Muscle of arm (tissue), 14 donors: Measurements from ENCODE around the gene GARS1. TPM values are rescaled to one million over a fixed set of nuclear protein-coding genes. Genes with fewer than 3 reads are reported as not detected.

Experiments used
- DNase-seq: peaks from one replicate; pipeline ENCODE4 v3.0.0-alpha.2; 2013
- long read RNA-seq, 11 donors: transcript quantifications; one replicate each; lab custom pipeline, GENCODE V29; 2026
- polyA plus RNA-seq, 12 donors: library from polyadenylated mRNA; unstranded; fragments of 120-200 nt; gene quantifications; one replicate each; pipeline ENCODE4 v1.2.1, GENCODE V29; 2013; ENCODE audit not compliant: insufficient read length in 12 of 12

GARS1 gene, protein sequence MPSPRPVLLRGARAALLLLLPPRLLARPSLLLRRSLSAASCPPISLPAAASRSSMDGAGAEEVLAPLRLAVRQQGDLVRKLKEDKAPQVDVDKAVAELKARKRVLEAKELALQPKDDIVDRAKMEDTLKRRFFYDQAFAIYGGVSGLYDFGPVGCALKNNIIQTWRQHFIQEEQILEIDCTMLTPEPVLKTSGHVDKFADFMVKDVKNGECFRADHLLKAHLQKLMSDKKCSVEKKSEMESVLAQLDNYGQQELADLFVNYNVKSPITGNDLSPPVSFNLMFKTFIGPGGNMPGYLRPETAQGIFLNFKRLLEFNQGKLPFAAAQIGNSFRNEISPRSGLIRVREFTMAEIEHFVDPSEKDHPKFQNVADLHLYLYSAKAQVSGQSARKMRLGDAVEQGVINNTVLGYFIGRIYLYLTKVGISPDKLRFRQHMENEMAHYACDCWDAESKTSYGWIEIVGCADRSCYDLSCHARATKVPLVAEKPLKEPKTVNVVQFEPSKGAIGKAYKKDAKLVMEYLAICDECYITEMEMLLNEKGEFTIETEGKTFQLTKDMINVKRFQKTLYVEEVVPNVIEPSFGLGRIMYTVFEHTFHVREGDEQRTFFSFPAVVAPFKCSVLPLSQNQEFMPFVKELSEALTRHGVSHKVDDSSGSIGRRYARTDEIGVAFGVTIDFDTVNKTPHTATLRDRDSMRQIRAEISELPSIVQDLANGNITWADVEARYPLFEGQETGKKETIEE
- polyA plus RNA-seq = 100 to 1,000 TPM in 1 of 12 donors, 10 to 100 TPM in 10, not detected in 1; 52.7 to 109 (median 74.4) TPM
- long read RNA-seq, donor 1, transcript GARS-201 (17 exons, 2,634 nt) = major isoform, 12 of 31 reads
- long read RNA-seq, donor 1, transcript GARS-209 (2 exons, 772 nt) = minor isoform, 8 of 31 reads
- long read RNA-seq, donor 1, partial matches to known transcripts = 11 of 31 reads
- long read RNA-seq, donor 1, other reads (novel, unspliced or antisense) = 0 of 31 reads
- long read RNA-seq, donor 2, transcript GARS-209 (2 exons, 772 nt) = minor isoform, 7 of 20 reads
- long read RNA-seq, donor 2, transcript GARS-201 (17 exons, 2,634 nt) = major isoform, 13 of 20 reads
- long read RNA-seq, donor 2, partial matches to known transcripts = 0 of 20 reads
- long read RNA-seq, donor 2, other reads (novel, unspliced or antisense) = 0 of 20 reads
- long read RNA-seq, donor 3, transcript GARS-201 (17 exons, 2,634 nt) = major isoform, 5 of 8 reads
- long read RNA-seq, donor 3, partial matches to known transcripts = 0 of 8 reads
- long read RNA-seq, donor 3, other reads (novel, unspliced or antisense) = 0 of 8 reads
- long read RNA-seq, donor 4, partial matches to known transcripts = 0 of 7 reads
- long read RNA-seq, donor 4, other reads (novel, unspliced or antisense) = 0 of 7 reads
- long read RNA-seq, donor 5, transcript GARS-201 (17 exons, 2,634 nt) = major isoform, 17 of 26 reads
- long read RNA-seq, donor 5, partial matches to known transcripts = 7 of 26 reads
- long read RNA-seq, donor 5, other reads (novel, unspliced or antisense) = 0 of 26 reads
- long read RNA-seq, donor 6, transcript GARS-201 (17 exons, 2,634 nt) = major isoform, 6 of 9 reads
- long read RNA-seq, donor 6, partial matches to known transcripts = 0 of 9 reads
- long read RNA-seq, donor 6, other reads (novel, unspliced or antisense) = 0 of 9 reads
- long read RNA-seq, donor 7, transcript GARS-201 (17 exons, 2,634 nt) = major isoform, 6 of 16 reads
- long read RNA-seq, donor 7, partial matches to known transcripts = 6 of 16 reads
- long read RNA-seq, donor 7, other reads (novel, unspliced or antisense) = 0 of 16 reads
- long read RNA-seq, donor 8, transcript GARS-201 (17 exons, 2,634 nt) = major isoform, 17 of 28 reads
- long read RNA-seq, donor 8, partial matches to known transcripts = 7 of 28 reads
- long read RNA-seq, donor 8, other reads (novel, unspliced or antisense) = 0 of 28 reads
- long read RNA-seq, donor 9, transcript GARS-201 (17 exons, 2,634 nt) = major isoform, 10 of 18 reads
- long read RNA-seq, donor 9, partial matches to known transcripts = 5 of 18 reads
- long read RNA-seq, donor 9, other reads (novel, unspliced or antisense) = 0 of 18 reads
- long read RNA-seq, donor 10, transcript GARS-201 (17 exons, 2,634 nt) = major isoform, 13 of 18 reads
- long read RNA-seq, donor 10, partial matches to known transcripts = 0 of 18 reads
- long read RNA-seq, donor 10, other reads (novel, unspliced or antisense) = 0 of 18 reads
- long read RNA-seq, donor 11, transcript GARS-201 (17 exons, 2,634 nt) = major isoform, 8 of 12 reads
- long read RNA-seq, donor 11, partial matches to known transcripts = 0 of 12 reads
- long read RNA-seq, donor 11, other reads (novel, unspliced or antisense) = 0 of 12 reads

DNA sequence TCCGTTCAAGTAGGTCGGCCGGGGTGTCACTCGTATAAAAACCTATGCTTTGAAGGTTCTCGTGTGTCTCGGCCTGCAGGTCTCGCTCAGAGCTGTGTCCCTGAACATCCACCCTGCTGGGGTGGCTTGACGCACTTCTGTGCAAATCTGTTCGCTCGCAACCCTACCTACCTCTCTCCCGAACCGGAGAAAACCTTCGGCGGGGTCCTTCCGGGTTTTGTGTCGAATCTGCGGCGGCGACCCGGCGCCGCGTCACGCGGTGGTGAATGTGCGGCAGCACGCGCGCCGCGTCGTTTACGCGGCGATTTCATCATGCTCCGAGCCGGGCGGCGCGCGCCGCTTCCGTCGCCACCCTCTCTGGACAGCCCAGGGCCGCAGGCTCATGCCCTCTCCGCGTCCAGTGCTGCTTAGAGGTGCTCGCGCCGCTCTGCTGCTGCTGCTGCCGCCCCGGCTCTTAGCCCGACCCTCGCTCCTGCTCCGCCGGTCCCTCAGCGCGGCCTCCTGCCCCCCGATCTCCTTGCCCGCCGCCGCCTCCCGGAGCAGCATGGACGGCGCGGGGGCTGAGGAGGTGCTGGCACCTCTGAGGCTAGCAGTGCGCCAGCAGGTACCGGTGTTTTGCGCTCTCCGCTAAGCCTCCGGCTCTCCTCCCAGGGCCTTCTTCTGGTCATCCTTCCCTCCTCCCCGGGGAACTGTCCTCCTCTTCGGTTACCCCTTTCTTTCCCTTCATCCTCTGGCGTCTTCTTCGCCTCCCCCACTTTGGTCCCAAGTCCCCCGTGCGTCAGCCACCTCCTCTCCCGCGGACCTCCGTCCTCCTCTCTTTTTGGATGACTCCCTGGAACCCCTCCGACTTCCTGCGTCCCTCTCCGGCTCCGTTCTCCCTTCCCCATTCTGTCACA is at the start of gene GARS1:
Gene GARS1, plus strand, starts transcription at position 339 of the 896 bp plus-strand sequence. Its CDS starts 44 bp downstream, at position 383.
- DNase-seq = peak; percentile 94

DNA sequence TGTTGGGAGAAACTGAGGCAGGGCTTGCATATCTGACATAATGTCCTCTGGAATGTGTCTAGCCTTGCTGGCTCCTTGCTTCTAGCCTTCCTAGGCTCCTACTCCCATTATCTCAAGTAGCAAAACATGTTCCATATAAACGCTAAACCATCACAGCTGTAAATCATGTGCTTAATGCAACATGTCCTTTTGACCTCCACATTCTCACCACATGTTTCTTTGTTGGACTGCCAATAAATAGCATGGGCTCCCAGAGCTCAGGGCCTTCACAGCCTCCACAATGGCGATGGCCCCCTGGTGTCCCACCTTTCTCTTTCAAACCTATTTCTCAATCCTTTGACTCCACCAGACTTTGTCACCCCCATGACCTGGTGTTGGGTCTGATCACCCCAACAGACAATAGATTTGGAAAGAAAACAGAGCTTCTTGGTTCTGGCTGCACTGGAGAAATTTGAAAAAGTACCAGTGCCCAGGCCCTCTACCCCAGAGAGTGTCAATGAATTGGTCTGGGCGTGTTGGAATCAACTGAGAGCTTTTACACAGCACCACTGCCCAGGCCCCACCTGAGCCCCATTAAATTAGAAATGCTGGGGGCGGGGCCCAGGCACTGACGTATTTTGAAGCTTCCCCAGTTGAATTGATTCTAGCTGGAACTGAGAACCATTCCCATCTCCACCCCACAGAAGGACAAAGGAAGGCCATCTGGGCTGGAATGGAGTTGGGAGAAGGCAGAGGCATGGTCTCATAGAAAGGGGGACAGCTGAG is 48.7 kb upstream of the GARS1 start:
- no peak for DNase-seq

DNA sequence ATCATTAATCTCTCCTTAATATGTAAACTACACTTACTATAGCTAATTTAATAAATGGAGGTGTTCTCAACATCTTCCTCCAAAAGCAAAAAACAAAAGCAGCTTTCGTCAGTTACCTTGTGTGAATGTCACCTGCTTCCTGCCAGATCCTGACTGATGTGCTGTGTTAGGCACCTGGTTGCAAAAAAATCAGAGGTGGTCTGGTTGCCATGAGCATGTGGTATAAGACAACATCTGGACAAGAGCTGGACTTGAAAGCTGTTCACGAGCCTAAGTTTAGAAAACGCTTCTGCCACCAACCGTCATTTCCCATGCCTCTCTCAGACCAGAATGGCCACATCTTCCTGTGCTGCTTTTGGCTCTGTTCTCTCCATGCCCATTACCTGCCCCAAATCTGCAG is 48.1 kb upstream of the GARS1 start:
- DNase-seq = no peak

DNA sequence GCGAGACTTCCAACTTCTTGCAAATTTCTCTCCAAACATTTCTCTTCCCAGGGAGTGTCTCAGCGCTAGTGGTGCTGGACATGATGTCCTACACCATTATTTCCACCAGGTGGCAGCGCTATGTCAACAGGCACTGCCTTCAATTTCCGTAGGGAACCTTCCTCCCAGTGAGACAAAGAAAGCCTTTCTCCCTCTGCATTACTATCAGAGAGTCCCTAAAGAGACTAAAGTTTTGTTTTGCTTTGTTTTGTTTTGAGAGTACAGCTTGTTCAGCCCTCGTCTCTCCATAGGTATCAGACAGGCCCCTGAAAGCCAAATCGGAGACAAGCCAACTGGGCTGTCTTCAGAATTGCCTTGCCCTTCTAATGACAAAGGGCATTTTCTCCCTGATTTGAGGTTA is 45.8 kb upstream of the GARS1 start:
- peak; percentile 64 for DNase-seq

DNA sequence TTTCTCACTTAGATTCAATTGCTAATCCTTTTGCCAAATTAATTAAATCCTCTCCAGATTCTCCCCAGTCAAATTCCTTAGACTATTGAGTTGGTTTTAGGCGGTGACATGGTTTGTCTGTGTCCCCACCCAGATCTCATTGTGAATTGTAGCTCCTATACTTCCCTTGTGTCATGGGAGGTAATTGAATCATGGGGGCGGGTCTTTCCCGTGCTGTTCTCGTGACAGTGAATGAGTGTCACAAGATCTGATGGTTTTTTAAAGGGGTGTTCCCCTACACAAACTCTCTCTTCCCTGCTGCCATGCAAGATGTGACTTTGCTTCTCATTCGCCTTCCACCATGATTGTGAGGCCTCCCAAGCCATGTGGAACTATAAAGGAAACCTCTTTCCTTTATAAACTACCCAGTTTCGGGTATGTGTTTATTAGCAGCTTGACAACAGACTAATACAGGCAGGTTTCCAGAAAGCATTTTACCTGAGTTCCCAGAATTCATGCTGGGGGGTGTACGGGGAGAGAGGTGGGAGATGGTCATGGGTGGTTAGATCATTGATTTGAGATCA is 44.7 kb upstream of the GARS1 start:
- DNase-seq = no peak

DNA sequence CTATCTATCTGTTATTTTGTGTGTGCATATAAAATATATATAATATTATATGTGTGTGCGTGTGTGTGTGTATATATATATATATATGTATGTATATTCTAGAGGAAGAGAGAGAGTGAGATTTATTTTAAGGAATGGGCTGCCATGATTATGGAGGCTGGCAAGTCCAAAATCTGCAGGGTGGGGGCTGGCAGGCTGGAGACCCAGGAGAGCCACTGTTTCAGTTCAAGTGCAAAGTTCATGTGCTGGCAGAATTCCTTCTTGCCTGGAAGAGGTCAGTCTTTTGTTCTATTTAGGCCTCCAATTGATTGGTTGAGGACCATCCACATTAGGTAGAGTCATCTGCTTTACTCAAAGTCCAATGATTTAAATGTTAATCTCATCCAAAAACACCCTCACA is 42.3 kb upstream of the GARS1 start:
- DNase-seq = no peak

DNA sequence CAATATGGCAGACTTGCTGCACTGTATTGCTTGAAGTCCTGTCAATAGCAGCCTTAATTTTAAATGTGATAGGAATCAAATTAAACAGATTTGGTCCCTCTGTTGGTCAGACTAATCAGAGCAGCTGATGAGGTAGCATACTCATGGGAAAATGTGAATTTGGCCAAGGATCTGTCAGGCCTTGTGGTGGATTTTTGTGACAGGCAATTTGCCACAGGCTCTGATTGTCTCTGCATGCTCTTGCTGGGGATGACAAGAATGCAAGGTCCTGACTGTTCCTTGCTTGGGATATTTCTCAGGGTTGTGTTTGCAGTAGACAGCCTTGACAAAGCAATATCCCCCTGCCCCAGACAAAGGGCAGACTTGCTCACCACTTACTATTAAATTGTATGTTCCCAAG is 41.5 kb upstream of the GARS1 start:
- no peak for DNase-seq

DNA sequence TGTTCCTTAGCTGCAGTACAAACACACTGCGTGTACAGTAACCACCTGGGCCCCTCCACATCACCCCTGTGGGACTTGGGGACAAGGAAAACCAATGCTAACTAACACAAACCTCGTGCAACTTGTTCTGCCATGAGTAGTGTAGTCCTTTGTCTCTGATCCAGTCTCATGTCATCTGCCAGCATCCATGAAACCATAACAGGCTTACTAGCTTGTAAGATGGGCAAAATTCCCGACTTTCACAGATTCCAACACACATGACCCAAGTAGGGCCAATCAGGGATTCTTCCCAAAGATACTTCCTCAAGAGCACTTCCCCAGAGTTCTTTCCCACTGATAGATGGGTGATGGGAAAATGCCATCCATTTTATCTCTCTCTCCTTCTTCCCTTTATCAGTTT is 41.1 kb upstream of the GARS1 start:
- no peak for DNase-seq

DNA sequence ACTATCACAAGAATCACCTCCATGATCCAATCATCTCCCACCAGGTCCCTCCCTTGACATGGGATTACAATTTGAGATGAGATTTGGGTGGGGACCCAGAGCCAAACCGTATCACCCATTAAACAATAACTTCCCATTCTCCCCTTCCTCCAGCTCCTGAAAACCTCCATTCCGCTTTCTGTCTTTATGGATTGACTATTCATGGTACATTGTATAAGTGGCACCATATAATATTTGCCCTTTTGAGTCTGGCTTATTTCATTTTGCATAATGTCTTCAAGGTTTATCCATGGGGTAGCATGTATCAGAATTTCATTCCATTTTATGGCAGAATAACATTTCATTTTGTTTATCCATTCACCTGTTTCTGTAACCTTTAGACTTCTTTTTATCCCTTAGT is 39.2 kb upstream of the GARS1 start:
- no peak for DNase-seq

DNA sequence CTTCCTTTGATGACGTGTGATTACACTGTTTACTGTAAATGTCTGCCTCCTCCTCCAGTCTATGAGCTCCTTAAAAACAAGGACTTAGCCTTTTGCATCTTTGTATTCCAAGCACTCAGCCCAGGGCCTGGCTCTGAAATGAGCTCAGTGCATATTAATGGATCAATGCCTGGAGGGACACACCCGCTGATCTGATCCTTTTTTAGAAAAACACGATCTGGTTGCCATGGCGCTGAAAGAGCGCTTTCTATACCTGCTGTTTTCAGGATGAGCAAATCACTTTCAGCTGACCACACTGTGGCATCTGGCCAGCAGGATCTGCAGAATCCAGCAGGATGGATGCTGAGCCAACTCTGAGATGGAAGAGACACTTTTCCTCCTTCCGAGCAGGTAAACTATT is 37.8 kb upstream of the GARS1 start:
- peak; percentile 66 for DNase-seq

DNA sequence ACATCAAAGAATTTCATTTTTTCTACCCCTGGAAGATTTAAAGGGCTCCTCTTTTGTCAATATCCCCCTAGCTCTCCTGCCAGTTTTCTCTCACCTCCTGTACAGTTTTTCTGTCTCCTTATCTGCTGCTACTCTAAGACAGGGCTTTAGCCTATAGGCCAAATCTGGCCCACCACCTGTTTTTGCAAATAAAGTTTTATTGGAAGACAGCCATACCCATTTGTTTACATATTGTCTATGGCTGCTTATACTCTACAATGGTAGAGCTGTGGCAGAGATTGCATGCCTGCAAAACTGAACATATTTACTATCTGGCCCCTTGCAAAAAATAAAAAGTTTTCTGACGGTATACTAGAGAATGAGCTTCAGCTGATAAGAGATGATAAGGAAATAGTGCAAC is 37.4 kb upstream of the GARS1 start:
- no peak for DNase-seq

DNA sequence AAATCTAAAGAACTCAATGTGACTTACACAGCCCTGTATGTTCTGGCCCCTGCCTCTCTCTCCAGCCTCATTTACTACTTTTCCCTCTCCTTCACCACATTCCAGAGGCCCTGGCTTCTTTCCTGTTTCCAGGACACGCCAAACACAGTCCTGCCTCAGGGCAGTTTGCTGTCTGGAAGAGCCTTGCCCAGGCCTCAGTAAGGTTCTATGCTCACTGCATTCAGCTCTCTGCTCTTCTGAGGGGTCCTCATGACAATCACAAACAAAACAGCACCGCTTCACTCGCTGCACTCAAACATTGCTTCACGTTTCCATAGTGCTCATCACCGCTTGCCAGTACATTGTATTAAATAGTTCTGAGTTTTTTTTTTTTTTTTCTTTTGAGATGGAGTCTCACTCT is 35.1 kb upstream of the GARS1 start:
- no peak for DNase-seq

DNA sequence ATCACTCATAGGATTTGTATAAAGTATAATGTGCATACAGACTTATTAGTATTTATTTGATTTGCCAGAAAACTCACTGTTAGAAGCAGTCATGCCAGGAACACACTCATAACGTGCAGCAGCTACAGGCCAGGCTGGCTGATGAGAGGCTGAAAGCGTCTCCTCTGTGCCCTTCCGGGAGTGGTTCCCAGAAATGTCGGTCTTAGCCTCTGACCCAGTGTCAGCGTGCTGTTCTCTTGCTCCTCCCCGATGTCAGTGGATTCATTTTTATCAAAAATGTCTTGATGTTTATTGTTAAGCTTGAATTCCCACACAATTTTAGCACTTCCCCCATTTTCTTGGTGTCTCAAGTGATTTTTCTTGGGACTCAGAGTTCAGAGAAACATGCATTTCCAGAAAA is 33.3 kb upstream of the GARS1 start:
- DNase-seq = no peak

DNA sequence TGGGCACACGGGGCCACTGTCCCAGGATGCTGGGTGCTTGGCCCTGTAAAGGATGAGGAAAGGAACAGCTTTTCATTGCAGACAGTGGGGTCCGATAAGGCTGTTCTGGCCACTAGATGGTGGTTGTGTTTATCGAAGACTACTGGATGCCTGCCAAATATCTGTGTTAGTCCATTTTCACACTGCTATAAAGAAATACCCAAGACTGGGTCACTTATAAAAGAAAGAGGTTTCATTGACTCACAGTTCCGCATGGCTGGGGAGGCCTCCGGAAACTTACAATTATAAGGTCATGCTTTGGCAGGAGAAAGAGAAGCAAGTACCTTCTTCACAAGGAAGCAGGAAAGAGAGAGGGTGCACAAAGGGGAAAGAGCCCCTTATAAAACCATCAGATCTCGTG is 32.2 kb upstream of the GARS1 start:
- no peak for DNase-seq

DNA sequence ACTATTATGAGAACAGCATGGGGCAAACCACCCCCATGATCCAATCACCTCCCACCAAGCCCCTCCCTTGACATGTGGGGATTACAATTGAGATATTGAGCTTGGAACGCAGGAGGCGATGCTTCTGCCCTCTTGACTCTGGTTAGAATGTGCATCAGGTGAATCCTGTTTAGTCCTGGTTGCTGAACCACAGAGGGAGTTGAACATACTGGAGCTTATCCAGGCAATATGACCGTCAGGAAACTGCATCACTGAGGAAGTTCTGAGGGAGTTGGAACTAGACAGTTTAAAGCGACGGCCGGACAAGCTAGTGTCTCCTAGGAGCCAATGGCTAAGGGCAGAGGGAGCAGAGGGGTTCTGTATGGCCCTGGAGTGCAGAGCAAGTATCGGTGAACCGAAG is 31.8 kb upstream of the GARS1 start:
- DNase-seq = no peak

DNA sequence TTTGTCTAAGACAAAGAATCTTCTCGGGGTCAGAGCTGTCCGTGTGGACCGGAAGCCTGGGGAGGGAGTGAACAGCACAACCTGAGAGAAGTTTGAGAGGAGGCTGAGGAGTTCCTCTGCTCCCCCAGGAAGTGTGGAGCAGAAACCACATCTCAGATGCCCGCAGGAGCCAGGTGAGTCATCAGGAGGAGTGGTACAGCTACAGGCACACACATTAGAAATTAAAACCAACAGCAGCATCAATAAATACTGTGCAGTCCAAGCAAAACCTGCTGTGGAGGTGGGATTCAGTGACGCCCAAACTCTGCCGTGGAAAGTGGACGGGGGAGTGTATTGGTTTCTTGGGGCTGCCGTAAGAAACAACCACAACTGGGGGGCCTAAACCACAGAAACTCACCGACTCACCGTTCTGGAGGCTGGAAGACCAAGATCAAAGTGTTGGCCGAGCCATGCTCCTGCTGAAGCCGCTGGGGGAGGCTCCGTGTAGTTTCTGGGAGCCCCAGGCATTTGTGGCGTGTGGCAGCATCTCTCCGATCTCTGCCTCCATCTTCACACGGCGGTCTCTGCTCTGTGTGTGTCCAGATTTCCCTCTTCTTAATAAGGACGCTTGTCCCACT is 31.2 kb upstream of the GARS1 start:
- no peak for DNase-seq
